IMR-90 (cell line): ENCODE measurements around the gene C1QTNF8. TPM values are rescaled to one million over a fixed set of nuclear protein-coding genes. Genes with fewer than 3 reads are reported as not detected.

ENCODE experiments used
- ATAC-seq: fragments of 200-7000 bp; cut with Tn5 transposase; 2 replicates; pipeline ENCODE4 v1.9.1; 2020; ENCODE audit warnings: low read depth, mild to moderate bottlenecking, moderate library complexity
- BruUV-seq: library from RNA; stranded (reverse); fragments of 400-500 nt; replicated peaks from 2 replicates; lab custom pipeline; 2021; lab: Mats Ljungman, UMichigan
- CTCF ChIA-PET: fragments of 300-600 bp; formaldehyde crosslinking; extraction: SDS; loops from one replicate; lab custom pipeline; 2021; ENCODE audit warnings: antibody characterized with exemption; lab: Yijun Ruan, JAX
- POLR2A ChIA-PET: fragments of 300-600 bp; sonication (Branson Sonifier 250); formaldehyde crosslinking; loops from one replicate; lab custom pipeline; 2022; ENCODE audit warnings: antibody characterized with exemption; ENCODE audit not compliant: unreplicated experiment; lab: Charles Lee
- DNase-seq: peaks from one replicate; pipeline ENCODE4 v3.0.0; 2013
- H2AFZ ChIP-seq: replicated peaks from 2 replicates; pipeline ENCODE3; 2013; ENCODE audit warnings: low read length, mild to moderate bottlenecking; ENCODE audit not compliant: poor library complexity
- H2AK5ac ChIP-seq: 2 replicates; pipeline ENCODE4 v1.6.1; 2013; ENCODE audit warnings: low read depth, low read length, inconsistent platforms
- H2AK9ac ChIP-seq: replicated peaks from 2 replicates; pipeline ENCODE3; 2013; ENCODE audit warnings: mild to moderate bottlenecking, low read depth, low read length, moderate library complexity; ENCODE audit not compliant: poor library complexity
- H2BK120ac ChIP-seq: 2 replicates; pipeline ENCODE4 v1.6.1; 2013; ENCODE audit warnings: low read depth, low read length, inconsistent platforms
- H2BK15ac ChIP-seq: 3 replicates; pipeline ENCODE4 v1.6.1; 2013; ENCODE audit warnings: low read depth, low read length, inconsistent platforms
- H2BK20ac ChIP-seq: 2 replicates; pipeline ENCODE4 v1.6.1; 2013; ENCODE audit warnings: low read depth, mild to moderate bottlenecking, inconsistent platforms, low read length, moderate library complexity
- H2BK5ac ChIP-seq: 2 replicates; pipeline ENCODE4 v1.6.1; 2013; ENCODE audit warnings: mild to moderate bottlenecking, low read depth, low read length, inconsistent platforms; ENCODE audit not compliant: poor library complexity, severe bottlenecking
- H3K14ac ChIP-seq: replicated peaks from 2 replicates; pipeline ENCODE4 v1.6.1; 2013; ENCODE audit warnings: low read depth, low read length, inconsistent platforms
- H3K18ac ChIP-seq: 2 replicates; pipeline ENCODE4 v1.6.1; 2013; ENCODE audit warnings: low read depth, low read length, control low read depth
- H3K23ac ChIP-seq: 2 replicates; pipeline ENCODE4 v1.6.1; 2013; ENCODE audit warnings: low read depth, low read length, inconsistent platforms
- H3K27ac ChIP-seq: 2 replicates; pipeline ENCODE4 v1.5.1; 2013; ENCODE audit warnings: mild to moderate bottlenecking, control low read depth, low read length; ENCODE audit not compliant: insufficient read depth
- H3K27me3 ChIP-seq: 2 replicates; pipeline ENCODE4 v1.6.1; 2013; ENCODE audit warnings: low read length; ENCODE audit not compliant: control insufficient read depth, insufficient read depth
- H3K36me3 ChIP-seq: 2 replicates; pipeline ENCODE4 v1.6.1; 2013; ENCODE audit warnings: low read length, mixed read lengths; ENCODE audit not compliant: control insufficient read depth, insufficient read depth
- H3K4ac ChIP-seq: 2 replicates; pipeline ENCODE4 v1.6.1; 2013; ENCODE audit warnings: low read depth, low read length, inconsistent platforms
- H3K4me1 ChIP-seq: 2 replicates; pipeline ENCODE4 v1.6.1; 2013; ENCODE audit warnings: low read length, mixed read lengths; ENCODE audit not compliant: control insufficient read depth, insufficient read depth
- H3K4me2 ChIP-seq: 2 replicates; pipeline ENCODE4 v1.6.1; 2013; ENCODE audit warnings: low read depth, mild to moderate bottlenecking, control low read depth, low read length, moderate library complexity
- H3K4me3 ChIP-seq: 2 replicates; pipeline ENCODE4 v1.5.1; 2013; ENCODE audit warnings: low read depth, mild to moderate bottlenecking, control low read depth, low read length, moderate library complexity; ENCODE audit not compliant: insufficient read depth
- H3K56ac ChIP-seq: 2 replicates; pipeline ENCODE4 v1.6.1; 2013; ENCODE audit warnings: low read length, inconsistent platforms; ENCODE audit not compliant: insufficient read depth; ENCODE audit errors: extremely low read depth
- H3K79me1 ChIP-seq, 2 experiments: 2 replicates each; pipeline ENCODE4 v1.6.1; 2013; ENCODE audit warnings: low read length in 2 of 2, inconsistent platforms in 1 of 2, low read depth in 1 of 2
- H3K9ac ChIP-seq: 2 replicates; pipeline ENCODE4 v1.6.1; 2013; ENCODE audit warnings: low read depth, low read length, control low read depth
- H3K9me1 ChIP-seq: 2 replicates; pipeline ENCODE4 v1.6.1; 2013; ENCODE audit warnings: low read length, inconsistent platforms; ENCODE audit not compliant: insufficient read depth
- H3K9me3 ChIP-seq: 2 replicates; pipeline ENCODE4 v1.6.1; 2013; ENCODE audit warnings: low read length; ENCODE audit not compliant: control insufficient read depth, insufficient read depth
- H4K20me1 ChIP-seq: 2 replicates; pipeline ENCODE4 v1.6.1; 2013; ENCODE audit warnings: low read length, inconsistent platforms; ENCODE audit not compliant: insufficient read depth
- H4K5ac ChIP-seq: 2 replicates; pipeline ENCODE4 v1.6.1; 2013; ENCODE audit warnings: mild to moderate bottlenecking, low read depth, low read length, control low read depth
- H4K8ac ChIP-seq, 2 experiments: 2 replicates each; pipeline ENCODE4 v1.6.1; 2013; ENCODE audit warnings: low read depth in 2 of 2, low read length in 2 of 2, control low read depth in 1 of 2, inconsistent platforms in 1 of 2
- H4K91ac ChIP-seq: 2 replicates; pipeline ENCODE4 v1.6.1; 2013; ENCODE audit warnings: low read depth, low read length, inconsistent platforms; ENCODE audit not compliant: insufficient read depth
- CTCF ChIP-seq: conservative IDR thresholded peaks from 2 replicates; pipeline ENCODE4 v1.5.1; 2012; ENCODE audit warnings: mild to moderate bottlenecking, low read depth, low read length, improper control_type of control experiment
- RFX5 ChIP-seq: IDR thresholded peaks from 2 replicates; pipeline ENCODE4 v1.8.0; 2012; ENCODE audit warnings: low read depth, mild to moderate bottlenecking, low read length, moderate library complexity
- WGBS, 2 experiments: methylation state at CpG; one replicate each; pipeline versions ENCODE4 v1.1.5 to v1.1.7; 2013; ENCODE audit warnings: missing lambda C conversion rate in 2 of 2; ENCODE audit not compliant: insufficient read length in 1 of 2; ENCODE audit errors: extremely low coverage in 2 of 2; 5-methylcytosine and 5-hydroxymethylcytosine counted together
- dilution Hi-C: fragments of 300-500 bp; cut with HindIII; formaldehyde crosslinking; loops from one replicate; pipeline ENCODE4 v1.14.3; 2018; ENCODE audit warnings: low sequenced_read_pairs; ENCODE audit not compliant: unreplicated experiment
- in situ Hi-C: fragments of 300-500 bp; cut with MboI; formaldehyde crosslinking; loops from 3 replicates; pipeline ENCODE4 v1.14.3; 2019; ENCODE audit warnings: low sequenced_read_pairs, inconsistent platforms, mixed read lengths
- intact Hi-C: fragments of 100-400 bp; cut with micrococcal nuclease; formaldehyde crosslinking; loops from 2 replicates; pipeline ENCODE4 v1.10.0; 2022
- polyA plus RNA-seq, 3 experiments: library from polyadenylated mRNA; depleted of rRNA; stranded (reverse); fragments of >200 nt; gene quantifications; 2 replicates each; pipeline ENCODE4 v1.2.3, GENCODE V29; 2012; ENCODE audit warnings: low replicate concordance in 1 of 3
- total RNA-seq: library from RNA; depleted of rRNA; stranded (reverse); fragments of >200 nt; gene quantifications from 2 replicates; pipeline ENCODE4 v1.2.3, GENCODE V29; 2012

The C1QTNF8 gene
- total and polyA plus RNA-seq, 2 of the 4 experiments (the other 2 are of a cell fraction): not detected

- H3K79me1 ChIP-seq: no peaks in the 10 kb centered on the region
- H3K4me2 ChIP-seq: no peak overlapping the region
- H3K36me3 ChIP-seq: no peaks in the 10 kb centered on the region
- POLR2A ChIA-PET: no interaction called here
- no peak overlapping the region for H3K18ac ChIP-seq
- no peaks in the 10 kb centered on the region for H3K4me1 ChIP-seq
- no peak overlapping the region for H3K4me3 ChIP-seq
- CTCF ChIA-PET: no interaction called here
- no peak overlapping the region for H3K27ac ChIP-seq
- no peak overlapping the region for H2BK15ac ChIP-seq
- WGBS, 2 experiments: 72% methylated on average over 15 of the region's 19 CpGs; no CpG with 5 or more reads in 1 of the 2 experiments
- dilution Hi-C loops (no loop called here), in situ Hi-C loops (no loop called here), intact Hi-C loops (no loop called here)
- H2BK20ac ChIP-seq: no peak overlapping the region
- no peak overlapping the region for H2AFZ ChIP-seq
- H3K27me3 ChIP-seq: peaks cover 30% of the 10 kb centered on the region
- H2AK5ac ChIP-seq: no peak overlapping the region
- H3K14ac ChIP-seq: no peak overlapping the region
- BruUV-seq: no TSS peak
- no peak overlapping the region for H2BK5ac ChIP-seq
- no peaks in the 10 kb centered on the region for H4K20me1 ChIP-seq
- no peak overlapping the region for H4K8ac ChIP-seq
- H4K91ac ChIP-seq: no peak overlapping the region
- H2BK120ac ChIP-seq: no peak overlapping the region
- no peak overlapping the region for H3K23ac ChIP-seq
- DNase-seq (no peak), ATAC-seq (no peak)
- H4K5ac ChIP-seq: no peak overlapping the region
- TF ChIP-seq RFX5: no peak
- no peak for TF ChIP-seq CTCF
- H3K56ac ChIP-seq: no peak overlapping the region
- no peak overlapping the region for H3K4ac ChIP-seq
- peaks cover 5% of the 10 kb centered on the region; the same call in 1 of the 2 replicates for H3K9me3 ChIP-seq
- no peak overlapping the region for H3K9ac ChIP-seq
- H3K9me1 ChIP-seq: no peaks in the 10 kb centered on the region
- H2AK9ac ChIP-seq: no peak overlapping the region
These were observed 46.9 kb upstream of the C1QTNF8 start for GRCh38 chr16:1142911-1143310.
